T-helper 9 cell (primary cell): Measurements from ENCODE around the gene MYRFL.
"Not testable (repeated sequence)": the region's sequence is repeated elsewhere in the genome, so short reads cannot be mapped to it uniquely, and the experiment has no call there.

Experiments used
- DNase-seq: peaks from one replicate; pipeline ENCODE4 v3.0.0-alpha.2; 2020
- total RNA-seq, 2 donors: gene quantifications; one replicate each; lab custom pipeline; 2026; lab: John Stamatoyannopoulos, UW

MYRFL gene
- 0 reads per million in 2 donors for total RNA-seq

DNA sequence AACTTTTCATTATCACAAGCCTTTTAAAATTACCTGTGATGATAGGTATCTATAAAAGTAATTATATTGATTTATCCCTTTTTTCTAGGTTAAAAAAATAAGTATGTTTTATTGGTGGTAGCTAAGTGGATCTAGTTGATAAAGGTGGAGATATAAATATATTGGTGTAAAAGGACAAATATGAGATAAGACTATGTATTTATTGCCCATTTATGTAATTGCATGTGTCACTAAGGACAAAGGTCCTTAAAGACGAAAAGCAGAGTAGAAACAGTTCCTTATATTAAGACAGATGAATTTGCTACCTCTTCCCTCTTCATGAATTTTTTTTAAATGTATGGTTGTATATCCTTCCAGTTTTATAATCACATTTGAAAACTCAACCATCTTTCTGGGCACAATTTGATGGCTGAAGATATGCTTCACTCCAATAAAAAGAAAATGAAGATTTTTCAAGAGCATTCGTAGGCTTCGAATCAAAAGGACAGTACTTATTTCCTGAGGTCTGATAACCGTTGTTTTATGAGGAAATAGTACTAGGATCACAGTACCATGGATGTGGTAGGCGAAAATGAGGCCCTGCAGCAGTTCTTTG, at the start of gene MYRFL:
Gene MYRFL, plus strand, starts transcription at position 262 of the 595 bp plus-strand sequence. Its CDS starts 291 bp downstream, at position 553.
- DNase-seq: no peak

DNA sequence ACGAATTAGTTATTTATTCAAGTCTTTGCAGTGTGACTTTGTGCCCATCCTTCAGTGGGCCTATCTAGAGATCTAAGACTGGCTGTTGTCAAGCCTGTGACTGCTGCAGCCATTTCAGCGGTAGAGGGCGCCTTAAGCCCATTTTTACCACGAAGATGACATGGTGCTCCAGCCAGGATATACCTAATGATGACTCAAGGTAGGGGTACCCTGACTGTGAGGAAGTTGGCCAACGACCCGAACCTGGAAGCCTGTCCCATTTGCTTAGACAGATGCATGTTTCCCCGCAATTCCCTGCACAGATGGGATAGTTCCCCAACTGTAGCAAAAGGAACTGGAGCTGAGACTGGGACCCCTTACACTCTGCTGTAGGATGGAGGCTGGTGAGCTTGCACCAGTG, 45.1 kb upstream of the MYRFL start:
- no peak for DNase-seq

DNA sequence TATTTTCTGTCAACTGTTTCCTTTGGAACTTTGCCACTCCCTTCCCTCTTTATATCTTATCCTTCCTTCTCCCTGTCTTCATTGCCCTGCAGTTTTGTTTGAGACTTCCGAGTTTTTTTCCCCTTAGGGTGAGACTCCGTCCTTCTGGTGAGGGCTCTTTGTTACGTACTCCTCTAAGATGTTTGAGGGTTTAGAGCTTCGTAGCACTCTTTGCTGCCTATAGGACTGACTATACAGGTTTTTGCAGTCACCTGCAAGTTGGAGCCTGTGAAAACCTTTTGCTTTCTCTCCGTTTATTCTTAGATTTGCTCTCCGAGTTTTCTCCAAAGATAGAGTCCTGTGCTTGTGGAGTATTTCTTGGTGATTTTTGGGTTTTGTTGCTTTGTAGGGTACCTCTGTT, 41.7 kb upstream of the MYRFL start:
- DNase-seq: no peak

DNA sequence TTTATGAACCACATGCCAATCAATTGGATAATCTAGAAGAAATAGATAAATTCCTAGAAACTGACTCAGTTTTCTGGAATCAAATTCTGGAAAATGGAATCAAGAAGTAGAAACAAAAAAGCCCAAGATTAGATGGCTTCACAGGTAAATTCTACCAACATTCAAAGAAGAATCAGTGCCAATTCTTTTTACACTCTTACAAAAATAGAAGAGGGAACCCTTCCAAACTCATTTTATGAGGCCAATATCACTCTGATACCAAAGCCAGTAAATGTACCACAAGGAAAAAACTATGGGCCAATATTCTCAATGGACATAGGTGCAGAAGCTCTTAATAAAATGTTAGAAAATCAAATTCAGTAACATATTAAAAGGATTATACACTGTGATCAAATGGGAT, 35.7 kb upstream of the MYRFL start:
- DNase-seq: no peak

DNA sequence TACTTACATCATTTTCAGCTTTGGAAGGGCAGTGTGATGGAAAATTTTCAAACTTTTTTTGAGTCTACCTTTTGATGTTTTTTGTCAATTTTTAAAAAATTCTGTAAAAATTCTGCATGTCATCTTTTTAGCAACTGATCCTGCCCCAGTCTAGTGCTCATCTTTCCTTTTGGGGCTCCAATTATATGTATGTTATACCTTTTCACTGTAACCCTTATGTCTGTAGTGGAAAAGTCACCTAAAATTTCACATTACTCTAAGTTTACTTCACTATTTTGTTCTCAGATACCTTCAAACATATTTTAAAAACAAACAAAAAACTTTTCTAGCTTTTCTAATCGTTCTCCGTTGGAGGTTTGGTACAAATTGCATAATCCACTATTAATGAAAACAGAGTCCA, 32.5 kb upstream of the MYRFL start:
- no peak for DNase-seq

DNA sequence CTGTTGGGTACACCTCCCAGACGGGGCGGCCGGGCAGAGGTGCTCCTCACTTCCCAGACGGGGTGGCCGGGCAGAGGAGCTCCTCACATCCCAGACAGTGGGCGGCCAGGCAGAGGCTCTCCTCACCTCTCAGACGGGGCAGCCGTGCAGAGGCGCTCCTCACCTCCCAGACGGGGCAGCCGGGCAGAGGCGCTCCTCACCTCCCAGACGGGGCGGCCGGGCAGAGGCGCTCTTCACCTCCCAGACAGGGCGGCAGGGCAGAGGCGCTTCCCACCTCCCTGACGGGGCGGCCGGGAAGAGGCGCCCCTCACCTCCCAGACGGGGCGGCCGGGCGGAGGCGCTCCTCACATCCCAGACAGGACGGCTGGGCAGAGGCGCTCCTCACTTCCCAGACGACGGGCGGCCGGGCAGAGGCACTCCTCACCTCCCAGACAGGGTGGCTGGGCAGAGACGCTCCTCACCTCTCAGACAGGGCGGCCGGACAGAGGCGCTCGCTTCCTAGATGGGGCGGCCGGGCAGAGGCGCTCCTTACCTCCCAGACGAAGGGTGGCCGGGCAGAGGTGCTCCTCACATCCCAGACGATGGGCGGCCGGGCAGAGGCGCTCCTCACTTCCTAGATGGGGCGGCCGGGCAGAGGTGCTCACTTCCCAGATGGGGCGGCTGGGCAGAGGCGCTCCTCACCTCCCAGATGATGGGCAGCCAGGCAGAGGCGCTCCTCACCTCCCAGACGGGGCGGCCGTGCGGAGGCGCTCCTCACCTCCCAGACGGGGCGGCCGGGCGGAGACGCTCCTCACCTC, 17.7 kb upstream of the MYRFL start:
- not testable (repeated sequence) for DNase-seq

DNA sequence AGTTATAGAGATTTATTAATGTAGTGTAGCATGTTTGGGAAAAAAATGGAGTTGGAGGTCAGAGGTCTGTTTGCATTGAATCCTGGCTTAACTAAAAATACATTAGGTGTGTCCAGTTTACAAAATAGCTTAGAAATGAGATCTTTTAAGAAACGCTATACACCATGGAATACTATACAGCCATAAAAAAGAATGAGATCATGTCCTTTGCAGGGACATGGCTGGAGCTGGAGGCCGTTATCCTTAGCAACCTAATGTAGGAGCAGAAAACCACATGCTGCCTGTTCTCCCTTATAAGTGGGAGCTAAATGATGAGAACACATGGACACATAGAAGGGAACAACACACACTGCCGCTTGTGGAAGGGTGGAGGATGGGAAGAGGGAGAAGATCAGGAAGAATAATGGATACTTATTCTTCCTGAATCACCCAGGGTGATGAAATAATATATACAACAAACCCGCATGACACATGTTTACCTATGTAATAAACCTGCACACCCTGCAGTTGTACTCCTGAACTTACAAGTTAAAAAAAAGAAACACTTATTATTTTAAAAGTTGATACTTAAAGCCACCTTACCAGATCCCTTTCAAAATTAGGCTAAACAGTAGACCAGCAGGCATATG, 14.0 kb upstream of the MYRFL start:
- no peak for DNase-seq

DNA sequence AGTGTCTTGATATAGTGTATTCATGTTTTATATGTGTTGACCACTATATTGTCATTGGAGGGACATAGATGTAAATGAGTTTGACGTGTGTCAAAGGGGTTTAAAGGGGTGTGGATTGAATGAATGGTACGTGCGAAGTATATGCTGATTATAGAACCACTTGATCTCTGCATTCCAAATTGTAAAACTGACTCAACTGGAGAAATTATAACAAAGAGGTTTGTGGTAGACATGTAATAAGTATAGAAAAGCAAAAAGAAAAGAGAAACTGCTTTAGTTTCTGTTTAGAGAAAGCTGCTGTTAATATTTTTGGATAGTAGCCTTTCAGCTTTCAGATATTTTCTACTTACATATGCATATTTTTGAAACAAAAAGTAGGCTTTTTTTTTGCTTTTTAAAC, 8.9 kb upstream of the MYRFL start:
- DNase-seq: no peak

DNA sequence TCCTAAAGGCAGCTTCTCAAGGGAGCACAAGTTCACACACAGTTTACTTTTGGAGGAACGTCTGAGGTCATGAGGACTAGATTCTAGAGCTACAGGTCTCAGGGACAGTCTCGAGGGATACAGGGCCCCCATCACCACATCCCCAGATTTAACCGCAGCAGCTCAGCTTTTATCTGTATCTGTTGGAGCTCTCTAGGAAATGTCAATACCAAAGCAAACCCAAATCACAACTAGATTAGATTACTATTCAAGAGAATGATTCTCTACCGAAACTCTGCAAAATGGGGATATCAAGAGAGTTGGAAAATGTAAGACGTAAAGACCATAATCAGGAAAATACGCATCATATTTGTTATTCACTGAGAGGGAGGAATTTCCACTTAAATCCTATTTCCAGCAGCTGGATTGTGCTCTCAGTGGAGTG, 4.0 kb upstream of the MYRFL start:
- DNase-seq: no peak

DNA sequence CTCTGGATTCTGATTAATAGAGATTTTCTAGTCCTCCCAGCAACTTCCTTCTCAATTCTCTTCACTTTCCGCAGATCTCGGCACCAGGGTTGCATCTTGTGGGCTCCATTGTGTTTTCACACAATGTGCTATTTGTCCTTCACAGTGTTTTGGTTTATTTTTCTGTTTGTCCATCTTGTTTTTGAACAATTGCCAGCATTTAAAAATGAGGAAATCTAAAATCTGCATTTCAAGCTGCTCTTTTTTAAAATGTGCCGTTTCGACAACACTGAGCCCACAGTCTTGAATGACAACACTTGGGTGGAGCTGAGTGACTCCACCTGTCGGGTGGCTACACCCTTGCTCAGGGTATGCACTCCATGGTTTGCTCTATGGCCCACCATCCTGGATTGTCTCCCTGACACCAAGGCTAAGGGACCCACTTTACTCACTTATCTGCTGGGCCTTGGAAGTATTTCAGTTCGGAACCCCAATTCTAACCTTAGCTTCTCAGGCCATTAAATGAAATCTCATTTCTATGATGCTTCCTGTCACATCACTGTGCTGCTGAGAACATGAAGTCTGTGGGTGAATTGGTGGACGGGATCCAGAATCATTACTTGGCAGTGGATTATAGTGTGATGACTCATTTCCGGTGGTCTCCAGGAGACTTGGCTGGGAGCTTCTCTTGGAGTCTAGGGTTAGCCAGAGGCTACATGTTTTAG, 3.4 kb upstream of the MYRFL start:
- no peak for DNase-seq

DNA sequence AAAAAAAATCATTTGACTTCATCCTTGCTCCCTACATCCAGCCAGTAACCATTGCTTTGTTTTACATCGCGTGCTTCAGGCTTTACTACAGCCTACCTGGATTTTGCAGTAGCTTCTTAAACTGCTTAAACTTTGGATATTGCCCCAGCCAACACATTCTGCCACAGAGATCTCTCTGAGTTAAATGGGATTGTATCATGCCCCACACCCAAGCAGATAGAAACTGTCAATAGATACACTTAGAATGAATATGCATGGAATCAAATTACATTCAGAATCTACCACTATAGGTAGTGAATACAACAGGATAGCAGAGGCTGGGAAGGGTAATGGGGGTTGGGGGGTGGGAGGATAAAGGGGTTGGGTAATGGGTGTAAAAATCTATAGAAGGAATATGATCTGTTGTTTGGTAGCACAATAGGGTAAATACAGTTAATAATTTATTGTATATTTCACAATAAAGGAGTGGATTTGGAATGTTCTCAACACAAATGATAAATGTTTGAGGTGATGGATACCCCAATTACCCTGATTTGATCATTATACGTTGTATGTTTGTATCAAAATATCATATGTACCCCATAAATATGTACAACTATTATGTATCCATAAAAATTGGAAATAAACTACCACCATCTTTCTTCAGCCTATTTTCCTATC, 2.7 kb upstream of the MYRFL start:
- no peak for DNase-seq

DNA sequence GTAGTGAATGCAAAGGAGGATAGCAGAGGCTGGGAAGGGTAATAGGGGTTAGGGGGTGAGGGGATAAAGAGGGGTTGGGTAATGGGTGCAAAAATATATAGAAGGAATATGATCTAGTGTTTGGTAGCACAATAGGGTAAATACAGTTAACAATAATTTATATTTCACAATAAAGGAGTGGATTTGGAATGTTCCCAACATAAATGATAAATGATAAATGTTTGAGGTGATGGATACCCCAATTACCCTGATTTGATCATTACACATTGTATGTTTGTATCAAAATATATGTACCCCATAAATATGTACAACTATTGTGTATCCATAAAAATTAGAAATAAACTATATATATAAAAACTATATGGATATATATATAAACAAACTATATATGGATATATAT, 999 bp upstream of the MYRFL start:
- DNase-seq: no peak

DNA sequence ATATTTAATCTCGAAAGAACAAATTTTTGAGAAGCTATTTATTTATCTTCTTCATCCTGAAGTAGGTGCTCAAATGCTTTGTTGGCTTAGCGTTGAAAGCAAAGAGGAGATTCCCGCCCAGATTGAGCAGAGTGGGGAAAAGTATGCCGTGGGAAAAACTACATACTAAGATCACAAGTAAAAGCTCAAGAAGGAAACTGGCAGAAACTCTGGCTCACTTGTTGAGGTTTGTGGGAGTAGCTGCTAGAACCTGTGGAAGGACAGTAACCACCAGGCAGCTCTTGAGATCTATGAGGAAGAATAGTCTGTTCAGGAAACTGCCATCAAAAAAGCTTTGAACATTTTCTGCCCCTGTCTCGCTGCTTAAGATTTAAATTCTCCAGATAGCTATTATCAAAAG, 3.9 kb downstream of the MYRFL start:
- no peak for DNase-seq

DNA sequence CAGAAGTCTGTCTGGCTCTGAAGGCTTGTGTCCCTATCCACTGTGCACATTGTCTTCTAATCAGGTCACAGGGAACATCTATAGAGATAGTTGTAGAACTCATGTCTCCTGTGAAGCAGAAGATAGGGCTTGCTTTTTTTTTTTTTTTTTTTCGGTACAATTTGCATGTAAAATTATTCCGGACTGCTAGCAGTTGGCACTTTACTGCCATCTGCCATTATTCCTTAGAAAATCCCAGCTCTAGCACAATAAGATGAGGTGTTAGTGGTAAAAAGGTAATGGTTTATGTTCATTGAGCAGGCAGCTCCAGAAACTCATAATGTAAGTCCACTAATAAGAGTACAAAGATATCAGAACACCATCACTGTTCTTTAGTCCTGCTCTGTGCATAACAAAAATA, 8.7 kb downstream of the MYRFL start:
- DNase-seq: no peak

DNA sequence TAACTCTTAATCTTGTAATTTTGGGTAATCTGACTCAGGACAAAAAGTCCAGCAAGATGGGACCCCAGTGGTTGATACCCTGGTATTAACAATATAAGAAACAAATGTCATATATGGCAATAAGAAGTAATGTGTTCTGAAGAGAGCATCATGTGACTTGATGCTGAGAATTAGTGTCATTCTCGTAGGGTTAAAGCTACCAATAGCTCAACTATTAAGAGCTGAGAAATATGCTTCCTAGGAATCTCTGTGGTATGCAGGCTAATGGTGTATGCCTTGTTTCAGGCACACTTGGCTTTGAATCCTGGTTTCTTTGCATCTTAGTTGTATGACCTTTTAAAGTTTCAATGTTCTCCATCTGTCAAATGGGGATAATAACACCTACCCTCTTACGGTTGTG, 9.1 kb downstream of the MYRFL start:
- no peak for DNase-seq

DNA sequence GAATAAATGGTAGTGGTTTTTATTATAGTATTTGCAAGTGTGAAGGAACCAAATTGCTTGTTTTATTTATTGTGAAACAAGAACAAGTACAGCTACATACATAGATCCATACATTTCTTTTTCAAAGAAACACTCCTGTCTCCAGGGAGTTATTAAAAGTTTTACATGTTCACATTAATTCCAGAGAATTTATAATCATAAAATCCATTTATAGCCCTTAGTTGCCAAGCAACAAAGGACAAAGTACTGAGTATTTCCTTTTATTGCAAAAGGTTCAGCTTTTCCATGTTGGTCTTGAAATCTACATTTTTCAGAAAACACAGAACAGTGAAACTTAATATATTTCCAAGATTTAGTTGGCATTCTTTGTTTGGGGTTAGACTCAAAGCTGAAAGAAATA, 9.5 kb downstream of the MYRFL start:
- no peak for DNase-seq

DNA sequence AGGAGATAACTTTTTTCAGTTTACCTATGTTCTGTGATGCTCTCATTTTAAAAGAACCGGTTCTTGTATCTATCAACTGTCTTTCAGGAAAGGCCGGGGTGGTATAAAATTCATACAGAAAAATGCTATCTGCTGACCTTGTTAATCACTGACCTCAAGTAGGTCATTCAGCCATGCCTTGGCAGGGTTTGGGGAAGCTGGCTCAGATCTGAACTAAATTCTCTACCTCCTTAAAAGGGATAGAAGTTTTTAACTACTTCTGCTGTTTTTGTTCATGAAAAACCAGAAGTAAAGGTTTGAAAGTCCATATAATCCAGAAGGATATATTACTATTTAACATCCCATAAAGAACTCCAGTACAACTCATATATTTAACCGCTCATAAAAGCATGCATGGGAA, 10.1 kb downstream of the MYRFL start:
- no peak for DNase-seq

DNA sequence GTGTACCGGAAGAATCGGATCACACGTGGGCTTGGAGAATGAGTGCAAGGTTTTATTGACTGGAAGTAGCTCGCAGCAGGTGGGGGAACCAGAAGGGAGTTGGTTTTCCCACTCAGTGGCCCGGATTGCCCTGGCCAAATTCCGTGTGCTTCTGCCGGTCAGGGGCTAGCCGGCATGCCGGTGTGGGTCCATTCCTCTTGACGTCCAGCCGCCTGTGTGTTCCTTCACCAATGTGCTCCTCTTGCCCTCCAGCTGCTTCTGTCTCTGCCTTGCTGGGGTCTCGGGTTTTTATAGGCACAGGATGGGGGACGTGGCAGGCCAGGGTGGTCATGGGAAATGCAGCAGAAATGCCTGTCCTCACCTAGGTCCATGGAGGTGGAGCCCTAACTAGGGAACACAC, 11.0 kb downstream of the MYRFL start:
- DNase-seq: no peak

DNA sequence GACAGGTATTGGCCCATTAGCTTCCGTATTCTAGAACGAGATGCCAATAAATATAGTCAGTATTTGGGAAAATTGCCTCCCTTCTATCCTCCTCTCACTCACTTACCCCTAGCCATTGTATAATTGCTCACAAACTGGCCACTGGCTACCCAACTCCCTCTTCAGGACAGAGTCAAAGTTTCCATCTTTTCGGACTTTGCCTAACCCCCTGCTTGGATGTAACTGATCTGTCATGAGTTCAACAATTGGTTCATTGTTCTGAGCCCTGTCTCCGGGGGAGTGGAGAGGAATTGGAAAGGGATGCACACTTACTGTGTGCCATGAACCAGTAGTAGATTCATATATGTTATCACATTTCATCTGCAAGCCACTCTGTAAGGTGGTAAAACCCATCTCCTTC, 12.2 kb downstream of the MYRFL start:
- no peak for DNase-seq

DNA sequence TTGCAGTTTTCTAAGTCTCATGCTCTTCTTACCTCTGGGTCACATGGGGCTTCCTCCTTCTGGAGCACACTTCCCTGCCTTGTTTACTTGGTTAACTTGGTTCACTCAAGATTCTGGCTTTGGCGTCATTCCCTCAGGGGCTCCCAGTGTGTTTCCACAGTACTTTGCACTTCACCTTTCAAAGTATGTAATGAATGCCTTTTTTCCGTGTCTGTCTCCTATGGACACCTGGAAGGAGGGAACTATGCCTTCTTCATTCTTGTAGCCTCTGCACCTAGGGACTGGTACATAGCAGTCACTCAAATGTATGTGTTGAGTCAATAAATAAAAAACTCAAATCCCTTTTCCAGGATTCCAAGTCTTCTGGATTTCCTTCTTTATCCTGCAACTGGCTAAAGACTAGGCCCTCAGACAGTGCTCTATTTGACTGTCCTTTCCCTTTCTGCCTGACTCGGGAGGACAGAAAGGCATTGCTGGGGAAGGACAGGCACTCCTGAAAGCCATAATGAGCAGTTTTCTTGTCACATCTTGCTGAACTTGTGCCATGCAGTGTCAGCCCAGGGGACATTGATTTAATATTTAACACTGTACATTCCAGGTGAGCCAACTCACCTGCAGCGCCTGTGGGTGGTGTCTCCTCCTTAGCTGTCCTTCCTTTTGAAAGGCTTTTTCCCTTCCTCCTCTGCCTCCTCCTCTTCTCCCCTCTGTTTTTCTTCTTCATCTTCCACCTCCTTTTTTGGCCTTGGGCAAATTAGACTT, 12.8 kb downstream of the MYRFL start:
- no peak for DNase-seq

DNA sequence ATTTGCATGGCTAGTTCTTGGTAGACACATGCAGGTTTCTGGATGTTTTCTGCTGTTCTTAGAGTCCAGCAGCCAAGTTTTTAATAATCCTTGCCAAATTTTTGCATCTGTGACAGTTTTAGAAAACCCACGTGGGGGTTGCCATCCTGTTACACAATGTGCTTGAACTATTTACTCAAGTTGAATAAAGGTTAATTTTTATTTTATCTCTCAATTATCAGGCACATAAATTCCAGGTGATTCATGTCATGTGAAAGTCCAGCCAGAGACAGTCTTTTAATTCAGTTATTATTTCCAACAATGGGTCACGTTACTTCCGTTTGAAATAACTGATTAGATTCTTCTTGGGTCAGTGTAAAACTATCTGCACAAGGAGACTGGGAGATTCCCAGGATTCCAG, 15.7 kb downstream of the MYRFL start:
- DNase-seq: no peak

DNA sequence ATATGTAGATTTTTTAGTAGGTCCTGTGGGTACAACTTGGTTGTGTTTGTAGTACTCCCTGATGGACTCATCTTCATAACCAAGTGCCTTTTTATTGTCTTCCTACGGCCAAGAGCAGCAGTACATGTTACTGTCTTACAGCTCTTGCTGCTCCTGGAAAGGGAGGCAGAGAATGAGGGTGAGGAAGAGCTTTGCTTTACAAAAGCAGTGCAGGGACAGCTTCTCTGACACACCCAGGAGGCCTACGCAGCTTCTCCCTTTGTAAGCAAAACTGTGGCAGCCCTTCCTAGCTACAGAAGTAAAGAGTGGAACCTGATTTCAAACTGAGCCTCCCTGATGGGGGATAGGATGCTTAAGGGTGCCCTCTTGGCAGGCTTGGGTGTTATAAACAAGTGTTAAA, 18.6 kb downstream of the MYRFL start:
- no peak for DNase-seq
